ENCODE data around the gene ELK3. TPM values are rescaled to one million over a fixed set of nuclear protein-coding genes. Genes with fewer than 3 reads are reported as not detected.

Gene ELK3
- total RNA-seq, 1 donor from 2014 or later = 49.3 TPM

- Mint-ChIP-seq H3K4me1 (ENCODE audit: unreplicated experiment) (peaks cover 4% of the 10 kb centered on the region), H3K9me3 (ENCODE audit: unreplicated experiment) (no peaks in the 10 kb centered on the region), H3K27me3 (ENCODE audit: unreplicated experiment) (no peaks in the 10 kb centered on the region), H3K36me3 (ENCODE audit: unreplicated experiment) (peaks cover 40% of the 10 kb centered on the region), H3K4me3 (ENCODE audit: unreplicated experiment) (no peak overlapping the region), H3K27ac (ENCODE audit: unreplicated experiment) (no peak overlapping the region)
- TF ChIP-seq CTCF (IDR thresholded peaks at IDR 0.05) = no peak
- no peak for DNase-seq (ENCODE audit: extremely low spot score, unreplicated experiment)
Observed at GRCh38 chr12:96295532-96296160, 101.5 kb downstream of the ELK3 start.

- H3K4me1 Mint-ChIP-seq (ENCODE audit: unreplicated experiment) = peaks cover 4% of the 10 kb centered on the region
- H3K9me3 Mint-ChIP-seq (ENCODE audit: unreplicated experiment) = no peaks in the 10 kb centered on the region
- TF ChIP-seq CTCF (IDR thresholded peaks at IDR 0.05) = no peak
- H3K36me3 Mint-ChIP-seq (ENCODE audit: unreplicated experiment) = peaks cover 34% of the 10 kb centered on the region
- H3K4me3 Mint-ChIP-seq (ENCODE audit: unreplicated experiment) = no peak overlapping the region
- H3K27me3 Mint-ChIP-seq (ENCODE audit: unreplicated experiment) = no peaks in the 10 kb centered on the region
- DNase-seq (ENCODE audit: extremely low spot score, unreplicated experiment) = no peak
- no peak overlapping the region for H3K27ac Mint-ChIP-seq (ENCODE audit: unreplicated experiment)
Observed at GRCh38 chr12:96297504-96297903, 103.3 kb downstream of the ELK3 start.

GRCh38 chr12:96300064-96300463, 105.9 kb downstream of the ELK3 start:
- H3K27me3 Mint-ChIP-seq (ENCODE audit: unreplicated experiment) = no peaks in the 10 kb centered on the region
- peaks cover 28% of the 10 kb centered on the region for H3K36me3 Mint-ChIP-seq (ENCODE audit: unreplicated experiment)
- H3K4me3 Mint-ChIP-seq (ENCODE audit: unreplicated experiment) = no peak overlapping the region
- TF ChIP-seq CTCF (IDR thresholded peaks at IDR 0.05) = no peak
- H3K27ac Mint-ChIP-seq (ENCODE audit: unreplicated experiment) = no peak overlapping the region
- DNase-seq (ENCODE audit: extremely low spot score, unreplicated experiment) = no peak
- peaks cover 10% of the 10 kb centered on the region for H3K4me1 Mint-ChIP-seq (ENCODE audit: unreplicated experiment)
- no peaks in the 10 kb centered on the region for H3K9me3 Mint-ChIP-seq (ENCODE audit: unreplicated experiment)

- Mint-ChIP-seq H3K4me1 (ENCODE audit: unreplicated experiment) (peaks cover 5% of the 10 kb centered on the region), H3K9me3 (ENCODE audit: unreplicated experiment) (no peaks in the 10 kb centered on the region), H3K4me3 (ENCODE audit: unreplicated experiment) (no peak overlapping the region), H3K27ac (ENCODE audit: unreplicated experiment) (no peak overlapping the region), H3K36me3 (ENCODE audit: unreplicated experiment) (peaks cover 28% of the 10 kb centered on the region), H3K27me3 (ENCODE audit: unreplicated experiment) (no peaks in the 10 kb centered on the region)
- no peak for DNase-seq (ENCODE audit: extremely low spot score, unreplicated experiment)
- TF ChIP-seq CTCF (IDR thresholded peaks at IDR 0.05) = no peak
Observed at GRCh38 chr12:96301732-96302131, 107.6 kb downstream of the ELK3 start.

GRCh38 chr12:96302687-96303310, 108.6 kb downstream of the ELK3 start:
- Mint-ChIP-seq H3K27me3 (ENCODE audit: unreplicated experiment) (no peaks in the 10 kb centered on the region), H3K4me3 (ENCODE audit: unreplicated experiment) (no peak overlapping the region), H3K27ac (ENCODE audit: unreplicated experiment) (no peak overlapping the region), H3K36me3 (ENCODE audit: unreplicated experiment) (peaks cover 20% of the 10 kb centered on the region), H3K4me1 (ENCODE audit: unreplicated experiment) (peaks cover 5% of the 10 kb centered on the region), H3K9me3 (ENCODE audit: unreplicated experiment) (no peaks in the 10 kb centered on the region)
- no peak for TF ChIP-seq CTCF (IDR thresholded peaks at IDR 0.05)
- DNase-seq (ENCODE audit: extremely low spot score, unreplicated experiment) = no peak

All from osteocyte (in vitro differentiated cells).